ENCODE data around the gene SRMS. TPM values are rescaled to one million over a fixed set of nuclear protein-coding genes. Genes with fewer than 3 reads are reported as not detected.
A peak's percentile ranks its signal among the peaks of the same experiment; 100 is the strongest.

The SRMS gene
- total RNA-seq, 1 donor, result not detected

DNA sequence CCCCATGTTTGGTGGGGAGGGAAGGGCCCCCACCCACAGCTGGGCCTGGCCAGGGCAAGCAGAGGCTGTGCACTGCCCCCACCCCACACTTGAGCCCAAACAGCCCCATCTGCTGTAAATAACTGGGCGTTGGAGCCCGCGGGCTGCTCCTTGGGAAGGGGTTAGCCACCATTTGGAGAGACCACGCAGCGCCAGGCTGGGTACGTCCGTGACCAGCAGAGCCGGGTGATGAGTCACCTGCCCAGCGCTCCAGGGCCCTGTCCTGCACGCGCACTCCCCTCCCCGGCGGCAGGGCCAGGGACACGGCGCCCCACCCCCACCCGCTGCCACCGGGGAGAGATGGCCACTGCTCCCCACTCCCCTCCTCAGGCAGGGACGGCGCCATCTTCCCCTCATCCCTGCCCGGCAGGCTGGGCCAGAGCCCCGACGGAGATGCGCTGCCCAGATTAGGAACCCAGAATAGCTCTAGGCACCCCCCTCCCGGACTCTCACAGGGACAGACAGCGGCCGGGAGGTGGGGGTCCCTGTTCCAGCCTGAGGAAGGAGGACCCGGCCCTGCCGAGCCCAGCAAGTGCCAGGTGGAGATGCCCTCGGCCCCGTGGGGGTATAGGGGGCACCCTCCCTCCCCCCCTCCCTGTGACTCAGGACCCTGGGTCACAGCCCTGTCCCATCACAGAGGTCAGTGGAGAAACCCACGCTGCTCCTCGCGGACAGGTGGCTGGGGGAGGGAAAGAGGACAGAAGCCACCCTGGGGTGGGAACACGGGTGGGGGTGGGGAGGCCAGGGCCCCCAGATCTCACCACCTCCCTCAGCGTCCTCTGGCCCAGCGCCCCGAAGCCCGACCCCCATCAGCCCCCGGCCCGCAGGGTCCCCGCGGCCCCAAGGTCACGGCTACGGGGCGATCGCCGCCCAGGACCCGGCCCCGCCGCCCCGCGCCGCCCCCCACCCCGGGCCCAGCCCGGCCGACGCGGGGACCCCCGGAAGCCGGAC, 49.3 kb downstream of the SRMS start:
- Histone ChIP-seq H3K27ac (ENCODE audit: low read depth, low read length) (no peak overlapping the region), H2AFZ (ENCODE audit: low read length) (no peak overlapping the region), H3K4me3 (ENCODE audit: insufficient read depth, low read length) (no peak overlapping the region), H3K4me2 (ENCODE audit: insufficient read depth, low read length) (no peak overlapping the region), H3K27me3 (ENCODE audit: insufficient read depth, low read length) (peaks cover 35% of the 10 kb centered on the region), H3K9me3 (ENCODE audit: low read depth, low read length) (no peaks in the 10 kb centered on the region), H3K79me2 (ENCODE audit: insufficient read depth, low read length) (no peaks in the 10 kb centered on the region), H4K20me1 (ENCODE audit: insufficient read depth, low read length) (no peaks in the 10 kb centered on the region), H3K4me1 (ENCODE audit: insufficient read depth, low read length) (peaks cover 4% of the 10 kb centered on the region), H3K36me3 (ENCODE audit: insufficient read depth, low read length) (no peaks in the 10 kb centered on the region)
- DNase-seq (ENCODE audit: insufficient read length, low spot score, missing footprints), result peak; percentile 94
- TF ChIP-seq, protein P1, sequence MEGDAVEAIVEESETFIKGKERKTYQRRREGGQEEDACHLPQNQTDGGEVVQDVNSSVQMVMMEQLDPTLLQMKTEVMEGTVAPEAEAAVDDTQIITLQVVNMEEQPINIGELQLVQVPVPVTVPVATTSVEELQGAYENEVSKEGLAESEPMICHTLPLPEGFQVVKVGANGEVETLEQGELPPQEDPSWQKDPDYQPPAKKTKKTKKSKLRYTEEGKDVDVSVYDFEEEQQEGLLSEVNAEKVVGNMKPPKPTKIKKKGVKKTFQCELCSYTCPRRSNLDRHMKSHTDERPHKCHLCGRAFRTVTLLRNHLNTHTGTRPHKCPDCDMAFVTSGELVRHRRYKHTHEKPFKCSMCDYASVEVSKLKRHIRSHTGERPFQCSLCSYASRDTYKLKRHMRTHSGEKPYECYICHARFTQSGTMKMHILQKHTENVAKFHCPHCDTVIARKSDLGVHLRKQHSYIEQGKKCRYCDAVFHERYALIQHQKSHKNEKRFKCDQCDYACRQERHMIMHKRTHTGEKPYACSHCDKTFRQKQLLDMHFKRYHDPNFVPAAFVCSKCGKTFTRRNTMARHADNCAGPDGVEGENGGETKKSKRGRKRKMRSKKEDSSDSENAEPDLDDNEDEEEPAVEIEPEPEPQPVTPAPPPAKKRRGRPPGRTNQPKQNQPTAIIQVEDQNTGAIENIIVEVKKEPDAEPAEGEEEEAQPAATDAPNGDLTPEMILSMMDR (IDR thresholded peaks at IDR 0.05; ENCODE audit: extremely low read depth, low read depth, low read length), result no peak

GRCh38 chr20:63497138-63497945, 50.2 kb downstream of the SRMS start:
- Histone ChIP-seq H3K36me3 (ENCODE audit: insufficient read depth, low read length) (no peaks in the 10 kb centered on the region), H3K27ac (ENCODE audit: low read depth, low read length) (no peak overlapping the region), H3K4me2 (ENCODE audit: insufficient read depth, low read length) (no peak overlapping the region), H3K27me3 (ENCODE audit: insufficient read depth, low read length) (peaks cover 32% of the 10 kb centered on the region), H2AFZ (ENCODE audit: low read length) (no peak overlapping the region), H3K79me2 (ENCODE audit: insufficient read depth, low read length) (no peaks in the 10 kb centered on the region), H3K4me1 (ENCODE audit: insufficient read depth, low read length) (peaks cover 4% of the 10 kb centered on the region), H3K4me3 (ENCODE audit: insufficient read depth, low read length) (no peak overlapping the region), H4K20me1 (ENCODE audit: insufficient read depth, low read length) (no peaks in the 10 kb centered on the region), H3K9me3 (ENCODE audit: low read depth, low read length) (no peaks in the 10 kb centered on the region)
- TF ChIP-seq, protein P1 (IDR thresholded peaks at IDR 0.05; ENCODE audit: extremely low read depth, low read depth, low read length), result no peak
- DNase-seq (ENCODE audit: insufficient read length, low spot score, missing footprints), result peak; percentile 76

DNA sequence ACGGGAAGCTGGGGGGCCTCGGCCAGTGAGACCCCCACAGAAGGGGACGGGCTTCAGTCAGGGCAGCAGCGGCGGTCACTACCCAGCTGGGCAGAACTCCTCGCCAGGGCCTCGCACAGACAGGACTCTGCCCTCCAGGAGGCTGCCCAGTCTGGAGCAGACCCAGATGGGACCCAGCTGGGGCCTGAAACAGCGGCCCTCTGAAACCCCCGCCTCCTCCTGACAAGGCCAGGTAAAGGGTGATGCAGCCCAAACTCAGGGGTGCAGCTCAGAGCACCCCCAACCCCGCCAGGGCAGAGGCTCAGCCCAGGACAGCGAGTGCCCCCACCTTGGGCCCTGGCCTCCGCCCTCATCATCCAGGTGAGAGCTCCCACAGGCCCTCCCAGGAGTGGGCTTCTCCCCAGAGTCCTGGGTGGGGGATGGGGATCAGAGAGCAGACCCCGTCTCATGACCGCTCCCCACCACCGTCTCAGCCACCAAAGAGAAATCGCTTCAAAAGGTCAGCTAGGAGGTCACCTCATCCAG, 50.9 kb downstream of the SRMS start:
- Histone ChIP-seq H2AFZ (ENCODE audit: low read length) (peak overlapping the region; percentile 51), H3K27me3 (ENCODE audit: insufficient read depth, low read length) (peaks cover 28% of the 10 kb centered on the region), H3K4me1 (ENCODE audit: insufficient read depth, low read length) (peaks cover 4% of the 10 kb centered on the region), H3K4me3 (ENCODE audit: insufficient read depth, low read length) (peak overlapping the region; percentile 60), H3K27ac (ENCODE audit: low read depth, low read length) (no peak overlapping the region), H3K4me2 (ENCODE audit: insufficient read depth, low read length) (peak overlapping the region; percentile 76), H4K20me1 (ENCODE audit: insufficient read depth, low read length) (no peaks in the 10 kb centered on the region), H3K36me3 (ENCODE audit: insufficient read depth, low read length) (no peaks in the 10 kb centered on the region), H3K9me3 (ENCODE audit: low read depth, low read length) (no peaks in the 10 kb centered on the region), H3K79me2 (ENCODE audit: insufficient read depth, low read length) (no peaks in the 10 kb centered on the region)
- TF ChIP-seq, protein P1 (IDR thresholded peaks at IDR 0.05; ENCODE audit: extremely low read depth, low read depth, low read length), result no peak
- DNase-seq (ENCODE audit: insufficient read length, low spot score, missing footprints), result peak; percentile 87

Measured in osteoblast (primary cell).